B cell (primary cell): ENCODE measurements around the gene DRC1. TPM values are rescaled to one million over a fixed set of nuclear protein-coding genes. Genes with fewer than 3 reads are reported as not detected.

Experiments
- ATAC-seq: fragments of 200-7000 bp; cut with Tn5 transposase; one replicate; pipeline ENCODE4 v1.10.0; 2021; ENCODE audit warnings: low read depth, mild to moderate bottlenecking, moderate number of reproducible peaks, moderate library complexity
- CTCF ChIA-PET: fragments of 350-600 bp; sonication (Branson Sonifier 250); formaldehyde crosslinking; loops from one replicate; lab custom pipeline; 2021; ENCODE audit warnings: antibody characterized with exemption, inconsistent platforms; lab: Charles Lee
- POLR2A ChIA-PET: fragments of 350-600 bp; sonication (Branson Sonifier 250); formaldehyde crosslinking; loops from one replicate; lab custom pipeline; 2021; ENCODE audit warnings: antibody characterized with exemption; lab: Charles Lee
- DNase-seq: peaks from one replicate; pipeline ENCODE4 v3.0.0; 2013
- H2AFZ ChIP-seq: 2 replicates; pipeline ENCODE4 v1.6.1; 2012; ENCODE audit warnings: mild to moderate bottlenecking, low read depth, low read length; ENCODE audit not compliant: insufficient read depth, poor library complexity, severe bottlenecking
- H3K27ac ChIP-seq, 2 donors: 1 replicate in 1 of 2; 2 replicates in 1 of 2; pipeline ENCODE4 v1.5.1; 2012 to 2013; ENCODE audit warnings: low read length in 2 of 2, mild to moderate bottlenecking in 2 of 2, moderate library complexity in 1 of 2
- H3K27me3 ChIP-seq, 4 experiments: fragments of 200-600 bp in 1 of 4; sonication (generic) in 1 of 4; replicated peaks in 1 of 4; 1 replicate in 2 of 4; 2 replicates in 2 of 4; pipeline versions ENCODE4 v1.6.1 to v1.7.0; 2013 to 2016; ENCODE audit warnings: low read length in 3 of 4, mild to moderate bottlenecking in 2 of 4, mixed read lengths in 1 of 4, moderate library complexity in 1 of 4; ENCODE audit not compliant: insufficient read depth in 4 of 4, control insufficient read depth in 3 of 4; ENCODE audit errors: control extremely low read depth in 1 of 4
- H3K36me3 ChIP-seq, 2 experiments: replicated peaks in 1 of 2; 1 replicate in 1 of 2; 2 replicates in 1 of 2; pipeline versions ENCODE4 v1.6.1 to v1.7.1; 2013; ENCODE audit warnings: low read length in 1 of 2; ENCODE audit not compliant: insufficient read depth in 2 of 2, control insufficient read depth in 1 of 2; ENCODE audit errors: control extremely low read depth in 1 of 2, extremely low read depth in 1 of 2
- H3K4me1 ChIP-seq, 2 donors: fragments of 200-600 bp in 1 of 2; sonication (generic) in 1 of 2; 1 replicate in 1 of 2; 2 replicates in 1 of 2; pipeline versions ENCODE4 v1.5.1 to v1.6.1; 2013 to 2017; ENCODE audit warnings: low read length in 2 of 2; ENCODE audit not compliant: control insufficient read depth in 2 of 2, insufficient read depth in 2 of 2
- H3K4me2 ChIP-seq: replicated peaks from 2 replicates; pipeline ENCODE3; 2012; ENCODE audit warnings: mild to moderate bottlenecking, low read depth, low read length; ENCODE audit not compliant: poor library complexity, severe bottlenecking
- H3K4me3 ChIP-seq, 5 experiments: fragments of 200-600 bp in 1 of 5; sonication (generic) in 1 of 5; 1 replicate in 3 of 5; 2 replicates in 2 of 5; pipeline versions ENCODE4 v1.5.1 to v1.7.0; 2011 to 2016; ENCODE audit warnings: low read length in 4 of 5, mild to moderate bottlenecking in 4 of 5, low read depth in 2 of 5, control low read depth in 1 of 5, moderate library complexity in 1 of 5; ENCODE audit not compliant: insufficient read depth in 1 of 5; ENCODE audit errors: control extremely low read depth in 1 of 5, extremely low read depth in 1 of 5
- H3K79me2 ChIP-seq: fragments of 200-600 bp; sonication (generic); one replicate; pipeline ENCODE4 v1.6.0; 2016; ENCODE audit warnings: low read length; ENCODE audit not compliant: control insufficient read depth, insufficient read depth
- H3K9ac ChIP-seq: fragments of 200-600 bp; sonication (generic); 2 replicates; pipeline ENCODE4 v1.6.1; 2017; ENCODE audit warnings: mild to moderate bottlenecking, low read length, moderate library complexity
- H3K9me3 ChIP-seq, 3 donors: one replicate each; pipeline versions ENCODE4 v1.6.1 to v1.7.1; 2013; ENCODE audit warnings: low read length in 2 of 3; ENCODE audit not compliant: control insufficient read depth in 2 of 3, insufficient read depth in 1 of 3; ENCODE audit errors: control extremely low read depth in 1 of 3
- H4K20me1 ChIP-seq: 2 replicates; pipeline ENCODE4 v1.6.0; 2012; ENCODE audit warnings: mild to moderate bottlenecking, low read length; ENCODE audit not compliant: insufficient read depth, control insufficient read depth, poor library complexity, severe bottlenecking
- H3K27ac Mint-ChIP-seq: one replicate; pipeline ENCODE4 v1.8.0; 2021; ENCODE audit warnings: mixed read lengths
- H3K27me3 Mint-ChIP-seq: one replicate; pipeline ENCODE4 v1.8.0; 2021; ENCODE audit warnings: mixed read lengths
- H3K4me1 Mint-ChIP-seq: one replicate; pipeline ENCODE4 v1.8.0; 2021; ENCODE audit warnings: mixed read lengths
- H3K4me3 Mint-ChIP-seq: one replicate; pipeline ENCODE4 v1.8.0; 2021; ENCODE audit warnings: mixed read lengths
- H3K9me3 Mint-ChIP-seq: one replicate; pipeline ENCODE4 v1.8.0; 2022; ENCODE audit warnings: mixed read lengths; ENCODE audit not compliant: insufficient read depth
- CTCF ChIP-seq: fragments of 200-600 bp; IDR thresholded peaks from one replicate; pipeline ENCODE4 v1.8.0; 2022; ENCODE audit warnings: antibody characterized with exemption, mild to moderate bottlenecking
- EZH2 ChIP-seq: IDR thresholded peaks from 2 replicates; pipeline ENCODE4 v1.6.1; 2012; ENCODE audit warnings: borderline replicate concordance, low read depth, mild to moderate bottlenecking, moderate library complexity, low read length; ENCODE audit not compliant: insufficient read depth, poor library complexity, severe bottlenecking
- WGBS: methylation state at CpG from one replicate; pipeline ENCODE4 v1.1.5; 2013; ENCODE audit warnings: missing lambda C conversion rate; ENCODE audit not compliant: insufficient coverage; 5-methylcytosine and 5-hydroxymethylcytosine counted together
- intact Hi-C: fragments of 100-400 bp; cut with micrococcal nuclease; formaldehyde crosslinking; loops from one replicate; pipeline ENCODE4 v1.10.0; 2022
- polyA plus RNA-seq: library from polyadenylated mRNA; depleted of rRNA; stranded (reverse); fragments of >200 nt; gene quantifications from 2 replicates; pipeline ENCODE4 v1.2.3, GENCODE V29; 2012
- total RNA-seq, 2 donors: library from RNA; stranded (reverse); fragments of 120-200 nt in 1 of 2; gene quantifications; 1 replicate in 1 of 2; 2 replicates in 1 of 2; pipeline versions ENCODE4 v1.2.3 to v1.2.4, GENCODE V29; 2013 to 2022

Gene DRC1
- total and polyA plus RNA-seq, 2 donors (not counting 1 experiment from before 2014, with no cell fraction given), result not detected

DNA sequence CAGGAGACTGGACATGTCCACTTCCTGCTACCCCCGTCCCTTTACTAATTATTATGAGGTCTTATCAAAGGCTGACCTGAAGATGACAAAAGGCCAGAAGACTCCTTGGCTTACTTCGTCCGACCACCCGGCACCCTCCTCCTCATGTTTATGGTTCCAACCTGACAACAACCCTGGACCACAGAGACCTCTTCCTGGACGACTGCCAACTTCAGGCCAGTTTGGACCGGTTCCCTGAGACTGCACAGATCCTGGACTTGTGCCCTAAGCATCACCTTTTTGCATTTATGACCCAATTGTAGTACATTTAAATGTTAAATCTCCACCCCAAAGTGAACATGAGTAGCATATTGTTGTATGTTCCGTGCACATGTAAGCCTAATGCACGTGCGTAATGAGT is 5.8 kb downstream of the DRC1 start:
- peaks cover 14% of the 10 kb centered on the region for H3K27me3 Mint-ChIP-seq
- H3K9me3 Mint-ChIP-seq, result no peaks in the 10 kb centered on the region
- Histone ChIP-seq H4K20me1 (no peaks in the 10 kb centered on the region), H3K4me1 (no peaks in the 10 kb centered on the region), H3K9me3 (no peaks in the 10 kb centered on the region), H3K4me3 (no peak overlapping the region), H3K27me3 (peaks cover 0 to 3% (median under 1%) of the 10 kb centered on the region in 4 experiments), H3K4me2 (no peak overlapping the region), H3K9ac (no peak overlapping the region), H3K79me2 (no peaks in the 10 kb centered on the region), H3K27ac (no peak overlapping the region), H2AFZ (no peak overlapping the region), H3K36me3 (no peaks in the 10 kb centered on the region)
- TF ChIP-seq EZH2 (no peak), CTCF (no peak)
- H3K4me3 Mint-ChIP-seq, result no peak overlapping the region
- ATAC-seq (no peak), DNase-seq (no peak)
- CTCF ChIA-PET, result no interaction called here
- intact Hi-C loops, result no loop called here
- no peak overlapping the region for H3K27ac Mint-ChIP-seq
- peaks cover 9% of the 10 kb centered on the region for H3K4me1 Mint-ChIP-seq
- WGBS, result 98% methylated on average over 6 of the region's 9 CpGs
- POLR2A ChIA-PET, result no interaction called here

DNA sequence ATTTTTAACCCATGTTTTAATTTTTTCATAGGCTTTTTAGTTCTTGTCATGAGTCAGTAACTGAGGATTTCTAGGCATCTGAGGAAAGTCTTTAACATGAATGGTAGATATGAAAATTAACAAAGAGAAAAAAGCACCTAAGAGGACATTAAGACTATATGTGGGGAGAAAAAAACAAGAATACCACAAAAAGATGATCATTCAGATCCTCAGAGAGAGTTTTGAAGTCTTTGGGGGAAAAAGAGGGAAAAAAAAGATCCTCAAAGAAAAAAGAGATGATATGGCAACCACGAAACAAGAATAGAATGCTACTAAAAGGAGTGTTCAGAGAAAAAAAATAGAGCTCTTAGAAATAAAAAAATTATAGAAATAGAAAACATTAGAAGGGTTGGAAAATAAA is 8.1 kb downstream of the DRC1 start:
- ChIA-PET CTCF (no interaction called here), POLR2A (no interaction called here)
- H4K20me1 ChIP-seq, result no peaks in the 10 kb centered on the region
- intact Hi-C loops, result no loop called here
- Mint-ChIP-seq H3K27me3 (peaks cover 14% of the 10 kb centered on the region), H3K9me3 (no peaks in the 10 kb centered on the region), H3K4me1 (peaks cover 9% of the 10 kb centered on the region), H3K27ac (no peak overlapping the region), H3K4me3 (no peak overlapping the region)
- H3K9ac ChIP-seq, result no peak overlapping the region
- no peak overlapping the region for H3K4me2 ChIP-seq
- H3K27me3 ChIP-seq, result no peaks in the 10 kb centered on the region
- no peak overlapping the region for H3K4me3 ChIP-seq
- TF ChIP-seq EZH2 (no peak), CTCF (no peak)
- H3K27ac ChIP-seq, result no peak overlapping the region
- no peaks in the 10 kb centered on the region for H3K9me3 ChIP-seq
- no peaks in the 10 kb centered on the region for H3K4me1 ChIP-seq
- H3K36me3 ChIP-seq, result no peaks in the 10 kb centered on the region
- DNase-seq, result no peak
- no peak overlapping the region for H2AFZ ChIP-seq
- WGBS, result no CpG with 5 or more reads among the region's 1 CpG
- no peak for ATAC-seq
- H3K79me2 ChIP-seq, result no peaks in the 10 kb centered on the region
